Kidney (tissue), 14 donors: ENCODE measurements around the gene AKT1. TPM values are rescaled to one million over a fixed set of nuclear protein-coding genes. Genes with fewer than 3 reads are reported as not detected.

Experiments
- DNase-seq, 5 donors: peaks; one replicate each; pipeline ENCODE4 v3.0.0-alpha.2; 2013 to 2020
- FAIRE-seq: peaks from 2 replicates; lab custom pipeline; 2012; peaks lifted over from hg19 to GRCh38; lab: Jason Lieb, UNC
- H3K27ac ChIP-seq, 2 donors: one replicate each; pipeline ENCODE4 v1.7.0; 2013; ENCODE audit warnings: low read depth in 2 of 2, low read length in 2 of 2, inconsistent platforms in 1 of 2
- H3K27me3 ChIP-seq: one replicate; pipeline ENCODE4 v1.7.1; 2013; ENCODE audit warnings: low read length, inconsistent platforms; ENCODE audit not compliant: control insufficient read depth, insufficient read depth
- H3K36me3 ChIP-seq, 3 donors: one replicate each; pipeline versions ENCODE4 v1.7.0 to v1.7.1; 2013; ENCODE audit warnings: low read length in 3 of 3, control low read depth in 1 of 3, inconsistent platforms in 1 of 3; ENCODE audit not compliant: insufficient read depth in 3 of 3, control insufficient read depth in 2 of 3
- H3K4me1 ChIP-seq, 3 donors: one replicate each; pipeline versions ENCODE4 v1.7.0 to v1.7.1; 2013; ENCODE audit warnings: low read length in 3 of 3, inconsistent platforms in 1 of 3, low read depth in 1 of 3; ENCODE audit not compliant: control insufficient read depth in 2 of 3, insufficient read depth in 2 of 3
- H3K4me3 ChIP-seq, 3 donors: one replicate each; pipeline versions ENCODE4 v1.7.0 to v1.8.1; 2013; ENCODE audit warnings: low read length in 3 of 3, control low read depth in 1 of 3, inconsistent platforms in 1 of 3
- H3K9ac ChIP-seq, 3 donors: one replicate each; pipeline versions ENCODE4 v1.7.0 to v1.7.1; 2013; ENCODE audit warnings: low read length in 3 of 3, control low read depth in 1 of 3, inconsistent platforms in 1 of 3
- H3K9me3 ChIP-seq, 3 donors: one replicate each; pipeline versions ENCODE4 v1.7.0 to v1.7.1; 2013; ENCODE audit warnings: low read length in 3 of 3, control low read depth in 1 of 3, inconsistent platforms in 1 of 3; ENCODE audit not compliant: control insufficient read depth in 2 of 3, insufficient read depth in 1 of 3
- CTCF ChIP-seq: IDR thresholded peaks from 3 replicates; pipeline ENCODE4 v1.5.1; 2012; ENCODE audit warnings: mild to moderate bottlenecking, moderate library complexity, borderline replicate concordance; ENCODE audit not compliant: insufficient read depth; ENCODE audit errors: extremely low read depth
- intact Hi-C: fragments of 100-400 bp; cut with DNase I; formaldehyde crosslinking; loops from one replicate; pipeline ENCODE4 v1.11.1; 2022
- polyA plus RNA-seq: library from polyadenylated mRNA; stranded (reverse); fragments of 350-450 nt; fragmentation: Illumina TruSeq; extraction: RNeasy Lipid Tissue Mini Kit (QIAGEN cat#74804); gene quantifications from one replicate; pipeline ENCODE4 v1.2.3, GENCODE V29; 2014; ENCODE audit warnings: low read depth, low replicate concordance; ENCODE audit not compliant: insufficient read depth
- total RNA-seq: library from RNA; stranded (reverse); fragmentation: NEBNext Ultra II Directional; extraction: Animal tissue kit (Norgen Biotek cat#: 25700); gene quantifications from one replicate; pipeline ENCODE4 v1.2.1, GENCODE V29; 2021
- donor health status: control.
- donor health status: control.
- donor health status: control.
- donor health status: control.
- donor health status: control.
- donor health status: DM: yes; HTN: yes; CAD: no.
- donor health status: Normal renal cell carcinoma (clear cell type).

The AKT1 gene
- total and polyA plus RNA-seq, 2 donors from 2014 or later, result 70.6 to 125 TPM

DNA sequence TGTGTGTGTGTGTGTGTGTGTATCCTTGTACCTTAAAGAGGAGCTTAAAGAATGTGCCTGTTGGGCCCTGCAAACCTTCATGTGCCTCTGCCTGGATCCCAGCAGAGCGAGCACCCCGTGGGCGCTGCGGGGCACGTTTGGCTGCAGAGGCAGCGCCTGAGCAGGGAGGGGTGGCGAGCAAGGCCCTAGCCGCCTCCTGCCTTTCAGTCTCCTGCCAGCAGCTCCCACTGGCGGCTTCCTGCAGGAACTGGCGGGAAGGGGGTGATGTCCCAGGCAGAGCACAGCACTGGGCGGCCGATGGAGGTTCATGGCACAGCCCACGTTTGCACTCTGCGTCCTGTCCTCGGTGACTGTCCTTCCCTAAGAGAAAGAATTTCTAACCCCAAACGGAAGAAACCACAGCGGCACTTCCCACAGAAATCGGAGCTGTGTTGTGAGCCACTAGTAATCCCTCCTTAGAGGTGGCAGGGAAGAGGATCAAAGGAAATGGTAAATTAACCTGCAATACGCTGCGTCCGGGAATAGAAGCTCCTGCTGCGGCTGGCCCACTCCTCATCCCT is 25.2 kb upstream of the AKT1 start:
- Histone ChIP-seq H3K4me3 (no peak overlapping the region), H3K9ac (no peak overlapping the region), H3K27me3 (no peaks in the 10 kb centered on the region), H3K9me3 (no peaks in the 10 kb centered on the region), H3K36me3 (no peaks in the 10 kb centered on the region), H3K4me1 (peaks cover 0 to 9% (median 0%) of the 10 kb centered on the region in 3 donors), H3K27ac (no peak overlapping the region)
- peak; percentile 43 for TF ChIP-seq CTCF
- DNase-seq, result peak; percentile 80 to 86 (median 85)
- intact Hi-C loops, result loop anchor here (5.0 kb wide), 1 partner anchor 48 kb away; no protein-coding TSS in a partner anchor
- no peak for FAIRE-seq

- no peak overlapping the region for H3K4me3 ChIP-seq
- no peak overlapping the region for H3K27ac ChIP-seq
- intact Hi-C loops, result no loop called here
- no peak overlapping the region for H3K9ac ChIP-seq
- H3K9me3 ChIP-seq, result no peaks in the 10 kb centered on the region
- peak in 2 of 5 donors; percentile 42 to 64 for DNase-seq
- TF ChIP-seq CTCF, result no peak
- no peak for FAIRE-seq
- H3K27me3 ChIP-seq, result no peaks in the 10 kb centered on the region
- peaks cover 0 to 7% (median 0%) of the 10 kb centered on the region in 3 donors for H3K4me1 ChIP-seq
- H3K36me3 ChIP-seq, result no peaks in the 10 kb centered on the region
These were observed 23.8 kb upstream of the AKT1 start for GRCh38 chr14:104819361-104819781.

- Histone ChIP-seq H3K4me1 (peaks cover 0 to 7% (median 0%) of the 10 kb centered on the region in 3 donors), H3K4me3 (no peak overlapping the region), H3K9ac (no peak overlapping the region), H3K9me3 (no peaks in the 10 kb centered on the region), H3K27me3 (no peaks in the 10 kb centered on the region), H3K27ac (no peak overlapping the region), H3K36me3 (no peaks in the 10 kb centered on the region)
- no peak for TF ChIP-seq CTCF
- peak in 1 of 5 donors; percentile 31 for DNase-seq
- FAIRE-seq, result no peak
- intact Hi-C loops, result no loop called here
These were observed 23.2 kb upstream of the AKT1 start for GRCh38 chr14:104818714-104819161.
